HEK293T (cell line): ENCODE results near the gene ABCG4.
"Not testable (repeated sequence)": the region's sequence is repeated elsewhere in the genome, so short reads cannot be mapped to it uniquely, and the experiment has no call there.

Experiments
- CTCF ChIA-PET: fragments of 350-600 bp; formaldehyde crosslinking; extraction: SDS; loops from one replicate; lab custom pipeline; 2021; ENCODE audit warnings: antibody characterized with exemption, inconsistent platforms; lab: Yijun Ruan, JAX
- POLR2A ChIA-PET: fragments of 350-600 bp; formaldehyde crosslinking; extraction: SDS; loops from one replicate; lab custom pipeline; 2020; ENCODE audit warnings: antibody characterized with exemption, inconsistent platforms; lab: Yijun Ruan, JAX
- DNase-seq: peaks from one replicate; pipeline ENCODE4 v3.0.0; 2012; ENCODE audit warnings: mixed read lengths; ENCODE audit errors: extremely low spot score
- ARNT ChIP-seq: fragments of 450-650 bp; IDR thresholded peaks from 2 replicates; pipeline ENCODE4 v1.6.1; 2017; ENCODE audit warnings: mild to moderate bottlenecking
- BHLHE40 ChIP-seq: fragments of 450-650 bp; IDR thresholded peaks from 2 replicates; pipeline ENCODE4 v1.6.1; 2016; ENCODE audit warnings: mild to moderate bottlenecking, moderate library complexity, borderline replicate concordance
- CTBP1 ChIP-seq: fragments of 450-650 bp; IDR thresholded peaks from 2 replicates; pipeline ENCODE4 v1.6.1; 2016; ENCODE audit warnings: borderline replicate concordance
- ELF4 ChIP-seq: fragments of 450-650 bp; IDR thresholded peaks from 2 replicates; pipeline ENCODE4 v1.6.1; 2017; ENCODE audit warnings: antibody characterized with exemption
- FOXA1 ChIP-seq: fragments of 450-650 bp; IDR thresholded peaks from 2 replicates; pipeline ENCODE4 v1.6.1; 2016; ENCODE audit warnings: mild to moderate bottlenecking
- FOXK2 ChIP-seq: fragments of 450-650 bp; IDR thresholded peaks from 2 replicates; pipeline ENCODE4 v1.6.1; 2016; ENCODE audit warnings: mild to moderate bottlenecking
- FOXM1 ChIP-seq: fragments of 450-650 bp; IDR thresholded peaks from 2 replicates; pipeline ENCODE4 v1.6.1; 2017; ENCODE audit warnings: mild to moderate bottlenecking, borderline replicate concordance
- HDGF ChIP-seq: fragments of 450-650 bp; IDR thresholded peaks from 2 replicates; pipeline ENCODE4 v1.6.1; 2017; ENCODE audit warnings: antibody characterized with exemption, borderline replicate concordance
- L3MBTL2 ChIP-seq: fragments of 450-650 bp; conservative IDR thresholded peaks from 2 replicates; pipeline ENCODE4 v1.6.1; 2016; ENCODE audit warnings: mild to moderate bottlenecking
- LEF1 ChIP-seq: fragments of 450-650 bp; IDR thresholded peaks from 2 replicates; pipeline ENCODE4 v1.6.1; 2017; ENCODE audit warnings: mild to moderate bottlenecking, borderline replicate concordance
- NFRKB ChIP-seq: fragments of 450-650 bp; IDR thresholded peaks from 2 replicates; pipeline ENCODE4 v1.6.1; 2016; ENCODE audit warnings: mild to moderate bottlenecking, moderate library complexity
- SP1 ChIP-seq: fragments of 450-650 bp; IDR thresholded peaks from 2 replicates; pipeline ENCODE4 v1.6.1; 2017
- SUZ12 ChIP-seq: fragments of 450-650 bp; IDR thresholded peaks from 2 replicates; pipeline ENCODE4 v1.6.1; 2016; ENCODE audit warnings: mild to moderate bottlenecking
- TARDBP ChIP-seq: fragments of 450-650 bp; IDR thresholded peaks from 2 replicates; pipeline ENCODE4 v1.6.1; 2016
- ZNF384 ChIP-seq: fragments of 450-650 bp; IDR thresholded peaks from 2 replicates; pipeline ENCODE4 v1.6.1; 2016
- TF ChIP-seq, protein P1 (sequence below): fragments of 450-650 bp; IDR thresholded peaks from 2 replicates; pipeline ENCODE4 v1.6.1; 2016

Gene ABCG4

DNA sequence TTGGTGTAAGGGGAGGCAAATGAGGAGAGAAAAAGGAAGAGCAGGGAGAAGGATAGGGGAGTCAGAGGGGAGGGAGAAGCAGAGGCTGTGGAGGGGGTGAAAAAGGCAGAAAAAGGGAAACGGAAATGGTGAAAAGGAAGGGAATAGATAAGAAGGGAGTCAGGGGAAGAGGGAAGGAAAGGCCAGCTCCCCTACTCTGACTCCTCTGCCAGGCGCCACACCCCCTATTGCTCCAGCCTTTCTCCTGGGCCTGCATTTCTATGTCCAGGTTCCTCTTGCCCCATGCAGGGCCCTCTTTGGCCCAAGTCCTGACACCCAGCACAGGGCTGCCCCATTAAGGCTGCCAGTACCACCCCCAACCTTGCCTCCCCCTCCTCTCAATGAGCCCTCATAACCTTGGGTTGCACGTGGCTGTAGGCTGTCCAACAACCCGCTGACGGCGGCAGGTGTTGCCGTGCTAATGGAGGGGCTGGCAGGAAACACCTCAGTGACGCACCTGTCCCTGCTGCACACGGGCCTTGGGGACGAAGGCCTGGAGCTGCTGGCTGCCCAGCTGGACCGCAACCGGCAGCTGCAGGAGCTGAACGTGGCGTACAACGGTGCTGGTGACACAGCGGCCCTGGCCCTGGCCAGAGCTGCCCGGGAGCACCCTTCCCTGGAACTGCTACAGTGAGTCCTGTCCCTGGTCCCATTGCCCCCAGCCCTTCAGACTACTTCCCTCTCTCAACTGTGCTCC is 33.0 kb downstream of the ABCG4 start:
- TF ChIP-seq FOXM1 (no peak), BHLHE40 (no peak), TARDBP (no peak), ELF4 (no peak), NFRKB (no peak), CTBP1 (no peak), HDGF (no peak), FOXK2 (no peak), FOXA1 (no peak), L3MBTL2 (no peak), LEF1 (no peak), ARNT (no peak), ZNF384 (no peak), SUZ12 (no peak), SP1 (no peak)
- TF ChIP-seq, protein P1, sequence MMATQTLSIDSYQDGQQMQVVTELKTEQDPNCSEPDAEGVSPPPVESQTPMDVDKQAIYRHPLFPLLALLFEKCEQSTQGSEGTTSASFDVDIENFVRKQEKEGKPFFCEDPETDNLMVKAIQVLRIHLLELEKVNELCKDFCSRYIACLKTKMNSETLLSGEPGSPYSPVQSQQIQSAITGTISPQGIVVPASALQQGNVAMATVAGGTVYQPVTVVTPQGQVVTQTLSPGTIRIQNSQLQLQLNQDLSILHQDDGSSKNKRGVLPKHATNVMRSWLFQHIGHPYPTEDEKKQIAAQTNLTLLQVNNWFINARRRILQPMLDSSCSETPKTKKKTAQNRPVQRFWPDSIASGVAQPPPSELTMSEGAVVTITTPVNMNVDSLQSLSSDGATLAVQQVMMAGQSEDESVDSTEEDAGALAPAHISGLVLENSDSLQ: no peak
- DNase-seq: no peak
- POLR2A ChIA-PET: interaction anchor here (1.6 kb wide), 1 partner anchor 15 kb away, joined by 3 read pairs; no protein-coding TSS in a partner anchor
- CTCF ChIA-PET: no interaction called here

DNA sequence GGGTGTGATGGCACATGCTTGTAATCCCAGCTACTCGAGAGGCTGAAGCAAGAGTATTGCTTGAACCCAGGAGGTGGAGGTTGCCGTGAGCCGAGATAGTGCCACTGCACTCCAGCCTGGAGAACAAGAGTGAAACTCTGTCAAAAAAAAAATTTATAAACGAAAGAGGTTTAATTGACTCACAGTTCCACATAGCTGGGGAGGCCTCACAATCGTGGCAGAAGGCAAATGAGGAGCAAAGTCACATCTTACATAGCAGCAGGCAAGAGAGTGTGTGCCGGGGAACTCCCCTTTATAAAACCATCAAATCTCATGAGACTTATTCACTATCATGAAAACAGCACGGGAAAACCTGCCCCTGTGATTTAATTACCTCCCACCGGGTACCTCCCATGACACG is 35.5 kb downstream of the ABCG4 start:
- DNase-seq, POLR2A ChIA-PET, CTCF ChIA-PET: not testable (repeated sequence)

DNA sequence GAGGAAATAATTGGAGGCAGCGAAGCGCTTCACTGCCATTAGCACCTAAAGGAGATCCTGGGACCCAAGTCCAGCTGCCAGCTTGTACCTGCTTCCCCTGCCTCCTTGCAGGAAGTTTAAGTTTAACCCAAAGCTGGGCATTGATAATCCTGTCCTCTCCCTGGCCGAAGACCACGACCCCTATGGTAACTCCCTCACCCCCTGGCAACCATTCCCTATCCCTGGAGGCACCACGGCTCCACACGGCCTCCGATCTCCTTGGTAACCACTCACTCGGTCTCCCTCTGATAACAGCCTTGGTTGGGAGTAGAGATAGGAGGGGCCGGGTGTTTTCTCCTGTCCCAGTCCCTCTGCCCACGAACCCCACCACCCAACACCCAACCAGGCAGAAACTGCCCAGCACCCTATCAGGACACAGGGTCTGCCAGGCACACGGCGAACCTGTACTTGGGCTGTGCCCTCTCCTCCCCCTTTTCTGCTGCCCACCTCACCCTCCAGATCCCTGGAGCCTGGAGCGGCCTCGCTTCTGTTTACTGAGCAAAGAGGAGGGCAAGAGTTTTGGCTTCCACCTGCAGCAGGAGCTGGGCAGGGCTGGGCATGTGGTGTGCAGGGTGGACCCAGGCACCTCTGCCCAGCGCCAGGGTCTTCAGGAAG is 37.3 kb downstream of the ABCG4 start:
- TF ChIP-seq HDGF (no peak), SUZ12 (no peak), L3MBTL2 (no peak), FOXM1 (no peak), FOXK2 (no peak), ARNT (no peak), SP1 (no peak), FOXA1 (no peak), CTBP1 (no peak)
- TF ChIP-seq, protein P1: no peak
- no peak for DNase-seq
- ChIA-PET CTCF (interaction anchor here (0.7 kb wide), 1 partner anchor 99 kb away, joined by 11 read pairs; no protein-coding TSS in a partner anchor), POLR2A (no interaction called here)

DNA sequence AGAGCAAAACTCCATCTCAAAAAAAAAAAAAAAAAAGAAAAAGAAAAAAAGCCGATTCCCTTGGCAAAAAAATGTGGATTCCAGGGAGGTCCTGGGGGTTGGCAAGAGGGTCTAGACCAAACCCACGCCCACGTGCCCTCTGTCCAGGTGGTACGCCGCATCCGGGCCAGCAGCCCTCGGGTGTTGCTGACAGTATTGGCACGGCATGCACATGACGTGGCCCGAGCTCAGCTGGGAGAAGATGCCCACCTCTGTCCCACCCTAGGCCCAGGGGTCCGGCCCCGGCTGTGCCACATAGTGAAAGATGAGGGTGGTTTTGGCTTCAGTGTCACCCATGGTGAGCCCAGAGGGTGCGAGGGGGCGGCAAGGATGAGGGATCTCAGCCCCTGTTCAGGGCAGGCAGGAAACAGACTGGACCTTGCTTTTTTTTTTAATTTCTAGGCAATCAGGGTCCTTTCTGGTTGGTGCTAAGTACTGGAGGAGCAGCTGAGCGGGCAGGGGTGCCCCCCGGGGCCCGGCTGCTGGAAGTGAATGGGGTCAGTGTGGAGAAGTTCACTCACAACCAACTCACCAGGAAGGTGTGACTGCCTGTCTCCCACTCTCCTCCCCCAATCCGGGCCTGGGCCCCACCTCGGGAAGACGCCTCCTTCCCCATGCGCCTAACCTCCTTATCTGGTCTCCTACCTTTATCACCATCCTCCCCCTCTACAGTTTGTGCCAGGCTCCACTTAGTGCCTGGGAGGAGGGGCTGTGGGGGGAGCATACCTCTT is 38.5 kb downstream of the ABCG4 start:
- TF ChIP-seq, protein P1: no peak
- TF ChIP-seq TARDBP (no peak), FOXM1 (no peak), NFRKB (no peak), ARNT (no peak), ELF4 (no peak), SUZ12 (no peak), FOXK2 (no peak), FOXA1 (no peak), LEF1 (no peak), ZNF384 (no peak), HDGF (no peak), SP1 (no peak), L3MBTL2 (no peak), CTBP1 (no peak), BHLHE40 (no peak)
- CTCF ChIA-PET: interaction anchor here (0.7 kb wide), 1 partner anchor 100 kb away, joined by 11 read pairs; no protein-coding TSS in a partner anchor
- no peak for DNase-seq
- POLR2A ChIA-PET: interaction anchor here (0.7 kb wide), 1 partner anchor 34 kb away, joined by 3 read pairs; no protein-coding TSS in a partner anchor

DNA sequence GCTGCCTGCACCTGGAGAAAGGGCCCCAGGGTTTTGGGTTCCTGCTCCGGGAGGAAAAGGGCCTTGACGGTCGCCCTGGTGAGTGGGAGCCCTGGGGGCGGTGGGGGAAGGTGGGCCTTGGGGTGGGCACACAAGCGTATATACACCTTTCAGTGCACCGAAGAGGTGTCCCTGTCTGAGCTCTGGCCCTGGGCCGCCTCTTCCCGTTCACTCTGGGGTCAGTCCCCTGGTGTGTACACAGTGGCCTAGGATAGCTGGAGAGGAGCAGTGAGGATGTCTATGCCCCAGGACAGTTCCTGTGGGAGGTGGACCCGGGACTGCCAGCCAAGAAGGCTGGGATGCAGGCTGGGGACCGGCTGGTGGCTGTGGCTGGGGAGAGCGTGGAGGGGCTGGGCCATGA is 39.2 kb downstream of the ABCG4 start:
- ChIA-PET POLR2A (no interaction called here), CTCF (no interaction called here)
- DNase-seq: no peak
- TF ChIP-seq HDGF (no peak), LEF1 (no peak), SUZ12 (no peak), SP1 (no peak), FOXA1 (no peak), FOXM1 (no peak), ZNF384 (no peak), ELF4 (no peak)
- TF ChIP-seq, protein P1: no peak
